Measurements from ENCODE around the gene SUPV3L1. TPM values are rescaled to one million over a fixed set of nuclear protein-coding genes. Genes with fewer than 3 reads are reported as not detected.

Gene SUPV3L1
- total and polyA plus RNA-seq, 9 donors = 21.7 to 39.8 (median 28.4) TPM

GRCh38 chr10:69209787-69210484 is 29.9 kb downstream of the SUPV3L1 start:
- intact Hi-C loops (cut with DNase I) = no loop called here
- no peak for DNase-seq
- no peaks in the 10 kb centered on the region for H3K9me3 ChIP-seq
- WGBS, 3 donors = 57 to 80% (median 69%) methylated on average over 3 of the region's 3 CpGs
- H3K36me3 ChIP-seq = no peaks in the 10 kb centered on the region
- H3K27ac ChIP-seq = no peak overlapping the region
- no peak overlapping the region for H3K4me3 ChIP-seq
- H3K27me3 ChIP-seq = no peaks in the 10 kb centered on the region
- no peaks in the 10 kb centered on the region for H3K4me1 ChIP-seq (ENCODE audit: insufficient read depth)
- TF ChIP-seq POLR2A (IDR thresholded peaks at IDR 0.05) (no peak), CTCF (IDR thresholded peaks at IDR 0.05) (no peak), EP300 (IDR thresholded peaks at IDR 0.05) (no peak)

DNA sequence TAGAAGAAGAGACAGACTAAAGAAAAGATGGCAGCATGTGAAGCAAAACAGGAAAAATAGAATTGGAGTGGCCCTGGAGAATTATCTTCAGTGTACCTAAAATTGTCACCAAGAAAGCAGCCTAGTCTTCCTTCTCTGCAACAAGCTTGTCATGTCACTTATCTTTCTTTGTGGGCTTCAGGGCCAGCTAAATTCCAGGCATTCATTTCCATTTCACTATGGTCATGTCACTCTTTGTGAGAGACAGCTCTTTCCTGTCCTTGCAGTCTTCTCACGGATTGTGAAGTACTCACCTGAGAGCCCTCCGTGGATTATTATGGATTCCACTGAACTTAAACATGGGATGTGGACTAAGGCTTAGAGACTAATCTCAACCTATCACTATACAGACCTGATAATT is 31.1 kb downstream of the SUPV3L1 start:
- TF ChIP-seq EP300 (IDR thresholded peaks at IDR 0.05) (no peak), POLR2A (IDR thresholded peaks at IDR 0.05) (no peak), CTCF (IDR thresholded peaks at IDR 0.05) (no peak)
- WGBS, 3 donors = 42 to 68% (median 47%) methylated on average over 2 of the region's 2 CpGs
- Histone ChIP-seq H3K27ac (no peak overlapping the region), H3K4me3 (no peak overlapping the region), H3K36me3 (no peaks in the 10 kb centered on the region), H3K27me3 (no peaks in the 10 kb centered on the region), H3K4me1 (ENCODE audit: insufficient read depth) (no peaks in the 10 kb centered on the region), H3K9me3 (no peaks in the 10 kb centered on the region)
- intact Hi-C loops (cut with DNase I) = no loop called here
- no peak for DNase-seq

DNA sequence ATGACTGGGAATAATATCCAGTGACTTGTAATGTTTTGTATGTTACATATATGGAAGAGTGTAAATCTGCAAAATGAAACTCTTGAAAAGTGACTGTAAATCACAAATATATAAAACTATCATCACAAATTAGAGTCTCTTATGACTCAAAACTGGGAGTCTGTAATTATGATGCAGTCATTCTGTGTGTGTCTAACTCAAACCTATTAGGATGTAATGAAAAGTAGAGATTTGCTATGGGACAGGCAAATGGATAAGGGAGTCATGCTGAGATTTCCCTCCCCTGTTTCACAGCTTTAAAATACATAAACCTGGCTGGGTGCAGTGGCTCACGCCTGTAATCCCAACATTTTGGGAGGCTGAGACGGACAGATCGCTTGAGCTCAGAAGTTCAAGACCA is 31.5 kb downstream of the SUPV3L1 start:
- Histone ChIP-seq H3K27me3 (no peaks in the 10 kb centered on the region), H3K27ac (no peak overlapping the region), H3K9me3 (no peaks in the 10 kb centered on the region), H3K4me1 (ENCODE audit: insufficient read depth) (no peaks in the 10 kb centered on the region), H3K4me3 (no peak overlapping the region), H3K36me3 (no peaks in the 10 kb centered on the region)
- no peak for TF ChIP-seq EP300 (IDR thresholded peaks at IDR 0.05)
- TF ChIP-seq POLR2A (IDR thresholded peaks at IDR 0.05) = no peak
- no peak for TF ChIP-seq CTCF (IDR thresholded peaks at IDR 0.05)
- no peak for DNase-seq
- WGBS, 3 donors = 77 to 83% (median 78%) methylated on average over 3 of the region's 3 CpGs
- intact Hi-C loops (cut with DNase I) = no loop called here

- TF ChIP-seq CTCF (IDR thresholded peaks at IDR 0.05) = no peak
- TF ChIP-seq EP300 (IDR thresholded peaks at IDR 0.05) = no peak
- no peak for TF ChIP-seq POLR2A (IDR thresholded peaks at IDR 0.05)
- no peak for DNase-seq
- H3K4me1 ChIP-seq (ENCODE audit: insufficient read depth) = no peaks in the 10 kb centered on the region
- H3K36me3 ChIP-seq = no peaks in the 10 kb centered on the region
- no peak overlapping the region for H3K4me3 ChIP-seq
- H3K27ac ChIP-seq = no peak overlapping the region
- 37 to 52% (median 42%) methylated on average over 5 of the region's 5 CpGs for WGBS, 3 donors
- no peaks in the 10 kb centered on the region for H3K27me3 ChIP-seq
- H3K9me3 ChIP-seq = no peaks in the 10 kb centered on the region
- intact Hi-C loops (cut with DNase I) = no loop called here
Observed at GRCh38 chr10:69213591-69214311, 33.7 kb downstream of the SUPV3L1 start.

All from ovary (tissue), 9 donors.